Eye (tissue), 1 donor: ENCODE measurements around the gene ST6GALNAC2.
"Not testable (repeated sequence)": the region's sequence is repeated elsewhere in the genome, so short reads cannot be mapped to it uniquely, and the experiment has no call there.

ENCODE experiments used
- DNase-seq: peaks from one replicate; pipeline ENCODE4 v3.0.0-alpha.2; 2015

ST6GALNAC2 gene

DNA sequence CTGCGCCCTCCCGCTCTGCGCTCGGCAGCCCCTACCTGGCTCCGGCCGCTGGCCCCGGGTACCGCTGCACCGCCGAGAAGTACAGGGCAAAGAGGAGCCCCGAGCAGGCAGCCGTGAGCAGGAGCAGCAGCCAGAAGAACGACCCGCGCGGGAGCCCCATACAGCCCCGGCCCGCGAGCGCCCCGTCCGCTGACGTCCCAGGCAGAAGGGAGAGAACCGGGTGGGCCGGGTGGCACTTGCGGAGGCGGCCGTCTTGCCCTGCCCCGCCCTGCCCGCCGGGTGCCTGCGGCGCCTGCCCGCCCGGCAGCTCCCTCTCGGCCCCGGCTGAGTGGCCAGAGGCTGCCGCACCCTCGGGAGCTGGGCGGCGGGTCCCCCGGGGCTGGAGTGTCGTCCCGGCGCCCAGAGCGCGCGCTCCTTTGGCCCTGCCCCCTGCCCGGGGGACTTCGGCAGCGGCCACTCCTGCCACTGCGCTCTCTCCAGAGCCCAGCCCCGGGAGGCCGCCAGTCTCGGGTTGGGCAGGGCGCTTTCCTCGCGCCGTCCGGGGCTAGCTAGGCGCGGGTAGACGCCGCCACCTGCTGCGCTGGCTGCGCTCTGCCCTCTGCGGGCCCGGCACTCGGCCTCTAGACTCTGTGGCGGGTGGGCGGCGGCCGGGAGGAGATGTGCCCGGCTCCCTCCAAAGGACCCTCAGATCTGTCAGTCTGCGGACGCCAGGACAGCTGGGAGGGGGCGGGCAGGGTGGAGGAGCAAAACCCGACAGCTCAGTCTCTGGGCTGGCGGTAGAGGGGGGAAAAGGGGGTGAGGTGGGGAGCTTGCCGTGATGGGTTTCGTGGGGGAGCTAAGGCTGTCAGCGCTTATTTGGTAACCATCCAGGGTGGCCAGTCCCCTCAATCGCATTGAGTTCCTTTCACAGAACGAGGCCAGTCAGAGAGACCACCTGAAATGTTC lies at the start of gene ST6GALNAC2:
Gene ST6GALNAC2 (minus strand): TSS at position 212 of the 945 bp plus-strand sequence. CDS start 52 bp downstream, at position 160.
- peak; percentile 70 for DNase-seq

DNA sequence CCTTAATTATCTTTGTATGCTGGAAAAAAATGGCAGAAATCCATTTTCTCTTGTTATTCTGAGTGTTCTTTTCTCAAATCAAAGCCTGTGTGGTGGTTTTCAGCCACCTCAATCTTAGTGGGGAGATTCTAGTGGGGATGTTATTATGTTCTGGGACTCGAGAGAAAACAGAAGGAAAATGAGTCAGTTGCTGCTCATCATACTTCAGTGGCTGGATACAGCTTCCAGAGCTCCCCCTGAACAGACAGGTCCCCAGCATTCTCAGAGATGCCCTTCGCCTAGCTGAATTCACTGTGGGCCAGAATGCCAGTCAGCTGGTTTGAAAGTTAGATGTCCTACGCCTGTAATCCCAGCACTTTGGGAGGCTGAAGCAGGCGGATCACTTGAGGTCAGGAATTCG lies 49.4 kb upstream of the ST6GALNAC2 start:
- DNase-seq = no peak

DNA sequence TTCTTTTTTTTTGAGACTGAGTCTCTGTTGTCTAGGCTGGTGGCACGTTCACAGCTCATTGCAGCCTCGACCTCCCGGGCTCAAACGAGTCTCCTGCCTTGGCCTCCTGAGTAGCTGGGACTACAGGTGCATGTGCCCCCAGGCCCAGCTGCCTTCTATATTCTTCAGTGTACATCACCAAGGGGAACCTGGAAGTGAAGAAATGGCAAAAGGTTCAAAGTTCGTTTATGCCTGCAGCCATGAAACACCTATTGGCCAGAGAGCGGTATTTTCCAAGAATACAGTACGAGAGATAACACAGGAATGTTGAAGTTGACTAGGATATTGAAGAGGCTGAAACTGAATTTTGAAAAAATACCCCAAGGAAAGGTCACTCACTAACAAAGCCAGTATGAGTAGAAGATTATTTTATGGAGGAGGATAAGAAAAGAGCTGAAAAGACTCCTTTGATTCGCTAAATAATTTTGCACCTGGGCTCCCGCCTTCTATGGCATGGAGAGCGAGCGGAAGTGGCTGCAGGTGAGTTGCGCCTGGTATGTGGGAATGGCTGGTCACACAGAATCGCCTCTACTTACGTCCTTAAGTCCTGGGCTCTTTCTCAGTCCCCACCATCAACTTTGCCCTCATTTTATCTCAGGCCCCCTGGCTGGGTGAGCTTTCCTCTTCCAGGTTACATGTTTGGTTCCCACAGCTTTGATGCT lies 48.1 kb upstream of the ST6GALNAC2 start:
- no peak for DNase-seq

DNA sequence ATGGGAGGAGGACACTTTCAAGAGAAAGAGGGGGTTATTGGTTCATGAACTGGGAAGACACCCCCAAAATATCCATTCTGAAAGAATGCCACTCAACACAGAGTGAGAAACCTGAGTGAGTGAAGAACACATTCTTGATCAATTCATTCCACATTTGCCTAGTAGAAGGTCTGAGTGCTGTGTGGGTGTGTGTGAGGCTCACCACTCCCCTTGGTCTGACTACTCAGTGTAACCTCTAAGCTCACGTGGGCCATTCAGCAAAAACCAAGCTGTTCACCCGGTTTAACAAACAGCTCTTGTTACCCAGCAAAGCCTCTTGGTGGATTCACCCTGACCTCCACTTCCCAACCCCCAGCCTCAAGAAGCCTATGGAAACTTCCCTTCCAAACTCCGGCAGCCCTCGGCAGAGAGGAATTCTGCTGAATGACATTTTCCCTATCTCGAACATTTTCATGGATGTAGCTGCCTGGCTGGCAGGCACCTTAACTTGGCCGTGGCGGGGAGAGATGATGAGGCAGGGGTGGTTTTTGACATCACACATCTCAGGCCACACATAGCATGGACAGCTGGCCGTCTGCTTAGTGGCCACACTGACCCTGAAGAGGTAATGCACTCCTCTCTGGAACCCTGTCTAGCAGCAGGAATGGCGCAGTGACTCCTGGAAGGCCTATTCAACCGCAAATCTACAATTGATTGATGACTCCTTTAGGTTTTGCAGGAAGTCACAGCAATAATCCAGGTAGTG lies 46.3 kb upstream of the ST6GALNAC2 start:
- DNase-seq = peak; percentile 25

DNA sequence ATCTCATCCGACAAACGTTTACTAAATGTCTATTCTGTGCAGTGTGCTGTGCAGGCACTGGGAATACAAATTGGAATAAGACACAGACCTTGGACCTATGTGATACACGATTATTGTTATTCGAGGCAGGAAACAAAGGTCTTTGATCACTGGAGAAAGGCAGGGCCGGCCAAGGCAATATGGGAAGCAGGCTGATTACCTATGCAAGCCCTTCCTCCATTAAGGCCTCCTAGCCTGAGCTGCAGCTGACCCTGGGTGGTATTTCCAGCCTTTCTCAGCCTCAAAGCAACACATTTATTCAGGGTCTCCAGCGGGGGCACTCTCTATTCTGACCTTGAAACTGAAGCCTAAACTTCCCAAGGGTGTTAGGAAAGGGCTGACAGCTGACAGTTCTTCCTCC lies 44.5 kb upstream of the ST6GALNAC2 start:
- DNase-seq = no peak

DNA sequence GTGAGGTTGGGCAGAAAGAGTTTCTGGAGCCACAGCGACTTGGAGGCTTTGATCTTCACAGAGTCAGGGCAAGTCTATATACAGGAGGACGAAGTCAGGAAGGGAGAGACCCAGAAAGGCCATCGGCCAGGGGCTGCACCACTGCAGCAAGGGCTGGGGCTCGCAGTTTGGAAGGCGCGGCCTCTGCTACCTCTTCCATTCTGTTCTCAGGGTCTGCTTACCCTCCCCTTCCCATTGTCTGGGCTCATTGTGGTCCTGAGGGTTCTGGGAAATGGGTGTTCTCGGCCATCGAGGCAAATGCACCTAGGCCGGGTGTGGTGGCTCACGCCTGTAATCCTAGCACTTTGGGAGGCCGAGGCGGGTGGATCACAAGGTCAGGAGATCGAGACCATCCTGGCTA lies 41.9 kb upstream of the ST6GALNAC2 start:
- DNase-seq = no peak

DNA sequence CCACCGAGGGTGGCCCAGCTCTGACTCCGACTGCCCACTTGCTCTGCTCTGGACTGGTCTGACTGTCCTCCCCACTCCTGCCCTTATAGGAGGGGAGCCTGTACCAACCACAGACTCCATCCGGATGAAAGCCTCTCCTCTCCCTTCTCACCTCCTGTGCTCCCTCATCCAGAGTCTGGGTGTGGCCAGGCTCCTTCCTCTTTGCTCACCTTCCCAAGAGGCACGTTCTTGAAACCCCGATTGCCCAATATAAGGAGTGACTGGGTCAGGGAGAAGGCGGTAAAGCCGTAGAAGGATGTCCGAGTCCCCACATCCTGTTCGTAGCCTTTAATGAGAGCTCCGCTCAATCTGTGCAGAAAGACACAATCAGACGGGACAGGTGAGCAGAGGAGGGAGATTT lies 40.8 kb upstream of the ST6GALNAC2 start:
- no peak for DNase-seq

DNA sequence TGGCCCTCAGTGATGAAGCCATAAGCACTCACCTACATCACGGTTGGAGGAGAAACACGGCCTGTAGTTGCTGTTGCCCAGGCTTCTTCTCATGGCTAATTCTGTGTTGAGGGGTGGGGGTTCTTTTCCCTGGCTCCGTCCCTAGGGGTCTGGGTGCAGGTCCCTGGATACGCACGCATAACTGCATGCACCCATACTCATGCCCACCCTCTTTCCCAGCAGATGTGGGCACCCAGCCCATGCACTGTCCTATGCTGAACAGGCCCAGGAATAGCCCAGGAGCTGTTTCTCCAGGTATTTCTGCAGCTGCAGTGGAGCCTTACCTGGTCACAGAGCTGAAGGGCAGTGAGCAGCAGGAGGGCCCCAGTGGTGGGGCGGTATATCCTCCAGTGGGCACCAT lies 39.8 kb upstream of the ST6GALNAC2 start:
- DNase-seq = no peak

DNA sequence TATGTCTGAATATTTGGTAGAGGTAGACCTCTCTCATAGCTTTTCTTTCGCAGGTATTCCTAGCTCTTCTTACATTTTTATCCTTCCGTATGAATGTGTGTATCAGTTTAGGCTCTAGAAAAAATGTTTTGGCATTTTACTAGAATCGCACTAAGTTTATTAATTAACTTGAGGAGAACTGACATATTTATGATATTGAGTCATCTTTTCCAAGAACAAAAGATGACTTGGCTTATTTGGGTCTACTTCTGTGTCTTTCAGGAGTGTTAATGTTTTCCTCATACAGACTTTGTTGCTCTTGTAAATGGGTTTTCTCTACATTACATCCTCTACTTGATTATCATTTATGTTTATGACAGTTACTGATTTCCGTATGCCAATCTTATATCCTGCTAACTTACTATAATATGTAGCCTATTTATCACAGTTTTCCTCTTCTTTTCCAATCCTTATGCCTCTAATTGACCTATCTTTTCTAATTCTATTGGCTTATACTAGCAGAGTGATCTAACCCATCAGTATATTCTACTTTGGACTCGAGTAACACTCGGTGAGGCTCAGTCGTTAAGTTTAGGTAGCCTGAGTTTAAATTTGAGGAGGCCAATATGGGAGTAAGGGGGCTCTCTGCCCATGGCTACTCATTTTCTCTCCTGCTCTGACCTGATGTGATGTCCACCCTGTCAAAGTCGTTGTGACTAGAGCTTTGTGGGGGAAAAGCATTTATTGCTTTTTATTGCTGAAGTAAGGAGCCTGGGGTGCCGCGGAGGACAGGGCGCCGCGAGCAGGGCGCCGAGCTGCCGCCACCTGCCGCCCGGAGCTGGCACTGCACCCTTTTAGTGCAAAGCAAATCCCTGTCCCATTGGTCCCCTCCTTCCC lies 37.8 kb upstream of the ST6GALNAC2 start:
- DNase-seq = peak; percentile 85

DNA sequence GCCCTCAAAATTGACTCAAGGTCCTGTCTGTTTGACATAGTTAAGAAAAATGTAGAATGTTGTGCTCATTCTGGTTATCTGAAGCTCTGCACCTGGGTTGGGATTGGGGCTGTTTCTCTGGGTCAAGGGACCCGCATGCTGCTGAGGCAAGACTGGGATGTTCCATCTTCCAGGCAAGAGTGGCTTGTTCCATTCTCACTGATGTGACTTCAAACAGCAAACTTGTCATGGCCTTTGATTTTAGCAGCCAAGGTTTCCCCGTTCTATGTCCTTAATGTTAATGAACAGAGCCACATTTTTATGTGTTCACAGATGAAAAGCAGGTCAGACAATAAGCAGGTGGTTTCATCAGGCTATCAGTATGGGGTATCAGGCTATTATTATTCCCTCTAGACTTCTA lies 32.2 kb upstream of the ST6GALNAC2 start:
- no peak for DNase-seq

DNA sequence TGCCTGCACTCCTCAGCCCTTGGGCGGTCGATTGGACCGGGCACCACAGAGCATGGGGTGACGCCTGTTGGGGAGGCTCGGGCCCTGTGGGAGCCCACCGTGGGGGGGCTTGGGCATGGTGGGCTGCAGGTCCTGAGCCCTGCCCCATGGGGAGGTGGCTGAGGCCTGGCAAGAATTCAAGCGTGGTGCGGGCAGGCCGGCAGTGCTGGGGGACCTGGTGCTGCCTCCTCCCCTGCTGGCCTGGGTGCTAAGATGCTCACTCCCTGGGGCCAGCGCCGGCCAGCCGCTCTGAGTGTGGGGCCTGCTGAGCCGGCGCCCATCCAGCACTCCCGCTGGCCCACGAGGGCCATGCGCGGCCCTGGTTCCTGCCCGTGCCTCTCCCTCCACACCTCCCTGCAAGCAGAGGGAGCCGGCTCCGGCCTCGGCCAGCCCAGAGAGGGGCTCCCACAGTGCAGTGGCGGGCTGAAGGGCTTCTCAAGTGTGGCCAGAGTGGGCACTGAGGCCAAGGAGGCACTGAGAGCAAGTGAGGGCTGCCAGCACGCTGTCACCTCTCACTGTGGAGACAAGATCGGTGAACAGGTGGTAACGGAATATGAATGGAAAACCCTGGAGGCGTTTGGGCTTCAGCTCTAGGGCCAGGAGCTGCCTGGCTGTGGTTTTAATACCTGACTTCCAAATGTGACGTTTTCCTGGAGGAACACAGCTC lies 29.4 kb upstream of the ST6GALNAC2 start:
- DNase-seq = no peak

DNA sequence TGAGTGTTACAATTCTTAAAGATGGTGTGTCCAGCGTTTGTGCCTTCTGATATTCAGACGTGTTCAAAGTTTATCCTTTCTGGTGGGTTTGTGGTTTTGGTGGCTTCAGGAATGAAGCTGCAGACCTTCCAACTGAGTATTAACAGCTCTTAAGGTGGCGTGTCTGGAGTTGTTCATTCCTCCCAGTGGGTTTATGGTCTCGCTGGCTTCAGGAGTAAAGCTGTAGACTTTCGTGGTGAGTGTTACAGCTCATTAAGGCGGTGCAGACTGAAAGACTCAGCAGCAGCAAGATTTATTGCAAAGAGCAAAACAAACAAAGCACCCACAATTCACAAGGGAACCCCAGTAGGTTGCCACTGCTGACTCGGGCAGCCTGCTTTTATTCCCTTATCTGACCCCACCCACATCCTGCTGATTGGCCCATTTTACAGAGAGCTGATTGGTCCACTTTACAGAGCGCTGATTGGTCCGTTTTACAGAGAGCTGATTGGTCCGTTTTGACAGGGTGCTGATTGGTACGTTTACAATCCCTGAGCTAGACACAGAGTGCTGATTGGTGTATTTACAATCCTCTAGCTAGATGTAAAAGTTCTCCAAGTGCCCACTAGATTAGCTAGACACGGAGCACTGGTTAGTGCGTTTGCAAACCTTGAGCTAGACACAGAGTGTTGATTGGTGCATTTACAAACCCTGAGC lies 28.6 kb upstream of the ST6GALNAC2 start:
- not testable (repeated sequence) for DNase-seq

DNA sequence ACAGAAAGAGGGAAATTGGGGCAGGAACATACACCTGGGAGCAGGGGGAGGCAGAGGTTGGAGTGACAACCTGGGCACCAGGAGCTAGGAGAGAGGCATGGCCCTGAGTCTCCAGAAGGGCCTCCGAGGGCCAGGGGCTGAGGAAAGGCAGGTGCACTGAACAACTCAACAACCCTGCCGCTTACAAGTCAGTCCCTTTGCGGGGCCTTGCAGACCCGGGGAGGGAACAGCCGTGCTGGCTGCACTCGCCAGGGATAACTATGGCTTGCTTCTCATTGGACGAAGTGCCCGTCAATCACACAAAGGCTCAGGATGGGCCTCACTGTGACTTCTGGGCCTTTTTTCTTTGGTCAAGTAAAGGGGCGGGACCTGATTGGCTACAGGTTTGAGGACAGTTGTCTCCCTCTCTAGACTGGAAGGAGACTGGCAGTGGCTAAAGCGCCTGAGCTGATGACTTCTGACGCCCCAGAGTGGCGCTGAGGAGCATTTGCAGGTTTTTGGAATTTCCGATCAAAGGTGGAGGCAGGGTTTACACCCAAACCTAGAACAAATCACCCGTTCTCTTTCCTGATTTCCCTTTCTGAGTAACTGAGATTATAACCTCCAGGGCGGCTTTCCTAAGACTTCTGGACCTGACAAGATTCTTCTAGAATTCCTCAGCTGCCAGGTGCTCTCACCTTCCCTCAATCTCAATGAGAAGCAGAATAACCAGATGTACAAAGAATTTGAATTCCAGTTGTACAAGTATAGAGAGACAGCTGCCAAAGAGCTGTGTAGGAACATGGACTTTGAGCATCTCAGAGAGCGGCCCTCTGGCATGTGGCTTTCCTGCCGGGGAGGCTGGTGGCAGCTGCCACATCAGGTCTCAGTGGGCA lies 27.6 kb upstream of the ST6GALNAC2 start:
- no peak for DNase-seq

DNA sequence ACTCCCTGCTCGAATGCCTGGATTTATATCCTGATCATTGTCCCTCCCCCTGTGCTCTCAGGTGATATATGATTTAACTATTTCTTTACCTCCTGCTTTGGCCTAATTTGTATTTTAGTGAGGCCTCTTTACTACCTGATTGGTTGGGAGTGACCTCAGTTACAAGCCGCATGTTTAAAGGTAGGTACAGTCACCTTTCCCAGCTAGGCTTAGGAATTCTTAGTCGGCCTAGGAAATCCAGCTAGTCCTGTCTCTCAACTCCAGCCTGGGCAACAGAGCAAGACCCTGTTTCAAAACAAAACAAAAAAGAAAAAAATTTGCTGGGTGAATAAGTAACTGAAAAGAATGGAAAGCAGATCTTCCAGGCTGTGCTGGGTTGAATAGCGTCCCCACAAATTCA lies 26.8 kb upstream of the ST6GALNAC2 start:
- DNase-seq = no peak

DNA sequence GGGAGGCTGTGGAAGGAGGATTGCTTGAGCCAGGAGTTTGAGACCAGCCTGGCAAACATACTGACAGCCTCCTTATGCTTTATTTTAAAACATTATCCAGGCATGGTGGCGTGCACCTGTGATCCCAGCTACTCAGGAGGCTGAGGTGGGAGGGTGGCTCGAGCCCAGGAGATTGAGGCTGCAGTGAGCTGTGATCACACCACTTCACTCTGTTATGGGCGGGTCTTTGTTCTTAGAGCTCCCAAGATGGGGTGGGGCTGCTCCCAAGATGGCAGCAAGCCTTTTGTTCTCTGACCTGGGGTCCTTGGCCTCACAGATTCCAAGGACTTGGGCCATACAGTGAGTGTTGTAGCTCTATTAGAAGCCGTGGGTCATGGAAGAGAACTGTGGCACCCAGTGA lies 26.1 kb upstream of the ST6GALNAC2 start:
- DNase-seq = no peak

DNA sequence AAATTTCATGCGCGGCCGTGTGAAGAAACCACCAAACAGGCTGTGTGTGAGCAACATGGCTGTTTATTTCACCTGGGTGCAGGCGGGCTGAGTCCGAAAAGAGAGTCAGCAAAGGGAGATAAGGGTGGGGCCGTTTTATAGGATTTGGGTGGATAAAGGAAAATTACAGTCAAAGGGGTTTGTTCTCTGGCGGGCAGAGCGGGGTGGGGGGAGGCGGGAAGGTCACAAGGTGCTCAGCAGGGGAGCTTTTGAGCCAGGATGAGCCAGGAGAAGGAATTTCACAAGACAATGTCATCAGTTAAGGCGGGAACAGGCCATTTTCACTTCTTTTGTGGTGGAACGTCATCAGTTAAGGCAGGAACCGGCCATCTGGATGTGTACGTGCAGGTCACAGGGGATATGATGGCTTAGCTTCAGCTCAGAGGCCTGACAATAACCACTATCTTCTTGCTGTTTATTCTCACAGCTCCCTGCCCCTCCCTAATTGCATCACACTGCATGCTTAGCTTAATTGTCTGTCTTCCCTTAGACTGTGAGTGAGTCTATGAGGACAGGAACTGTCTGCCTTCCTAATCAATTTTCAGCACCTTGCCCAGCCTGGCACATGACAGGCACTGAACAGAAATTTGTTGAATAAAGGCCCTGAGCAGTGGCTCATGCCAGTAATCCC lies 25.6 kb upstream of the ST6GALNAC2 start:
- not testable (repeated sequence) for DNase-seq

DNA sequence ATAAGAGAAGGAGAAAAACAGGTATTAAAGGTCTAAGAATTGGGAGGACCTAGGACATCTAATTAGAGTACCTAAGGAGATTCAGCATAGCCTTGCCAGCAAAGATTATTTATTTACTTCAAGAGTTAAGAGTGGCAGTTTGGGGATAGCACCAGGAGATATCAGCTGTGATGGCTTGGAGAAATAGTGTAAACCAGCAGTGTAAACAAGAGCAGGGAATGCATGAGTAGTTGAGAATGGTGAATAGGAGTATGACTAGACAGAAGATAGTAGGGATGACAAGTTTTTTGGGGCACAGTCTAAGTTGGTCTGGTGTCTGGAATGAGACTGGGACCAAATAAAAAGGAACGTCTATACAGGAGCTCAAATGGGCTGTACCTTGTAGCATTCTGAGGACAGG lies 21.0 kb upstream of the ST6GALNAC2 start:
- not testable (repeated sequence) for DNase-seq

DNA sequence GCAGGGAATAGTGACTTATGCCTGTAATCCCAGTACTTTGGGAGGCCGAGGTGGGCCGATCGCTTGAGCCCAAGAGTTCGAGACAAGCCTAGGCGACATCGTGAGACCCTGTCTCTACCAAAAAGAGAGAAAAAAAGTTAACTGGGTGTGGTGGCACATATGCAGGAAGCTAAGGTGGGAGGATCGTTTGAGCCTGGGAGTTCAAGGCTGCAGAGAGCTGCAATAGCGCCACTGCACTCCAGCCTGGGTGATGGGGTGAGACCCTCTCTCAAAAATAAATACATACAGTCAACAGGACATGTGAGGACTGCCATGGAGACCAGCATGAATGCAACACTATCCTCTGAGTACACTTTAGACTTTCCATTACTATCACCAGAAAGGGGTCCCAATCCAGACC lies 15.4 kb upstream of the ST6GALNAC2 start:
- DNase-seq = no peak
